ENCODE data around the gene PRKD1.
"Not testable (repeated sequence)": the region's sequence is repeated elsewhere in the genome, so short reads cannot be mapped to it uniquely, and the experiment has no call there.

Gene PRKD1

DNA sequence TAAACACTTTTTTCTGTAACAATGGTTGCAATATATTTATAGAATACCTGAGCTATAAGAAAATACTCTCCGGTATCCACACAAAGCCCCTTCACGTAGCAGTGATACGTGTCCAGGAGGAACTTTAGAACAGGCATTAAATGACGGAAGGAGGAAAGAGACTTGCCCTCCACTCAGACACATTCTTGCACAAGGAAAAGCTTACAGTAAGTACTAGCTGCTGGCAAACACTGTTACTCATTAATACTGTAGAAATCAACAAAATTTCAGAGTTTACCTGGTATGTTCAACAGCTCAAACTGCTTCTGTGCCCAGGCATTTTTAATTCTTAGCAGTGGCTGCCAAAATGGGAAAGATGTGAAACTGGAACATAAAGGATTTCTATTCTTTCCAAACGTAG lies 41.7 kb downstream of the PRKD1 start:
- H3K27ac Mint-ChIP-seq: no peak overlapping the region
- intact Hi-C loops (cut with micrococcal nuclease): no loop called here
- H3K4me3 Mint-ChIP-seq: no peak overlapping the region
- peaks cover 20% of the 10 kb centered on the region for H3K9me3 Mint-ChIP-seq
- no peaks in the 10 kb centered on the region for H3K27me3 Mint-ChIP-seq
- H3K36me3 Mint-ChIP-seq (ENCODE audit: low read depth): no peaks in the 10 kb centered on the region
- no peaks in the 10 kb centered on the region for H3K4me1 Mint-ChIP-seq (ENCODE audit: low read depth)

GRCh38 chr14:29868000-29868399 lies 59.6 kb downstream of the PRKD1 start:
- H3K36me3 Mint-ChIP-seq (ENCODE audit: low read depth): no peaks in the 10 kb centered on the region
- no peak overlapping the region for H3K27ac Mint-ChIP-seq
- H3K4me1 Mint-ChIP-seq (ENCODE audit: low read depth): no peaks in the 10 kb centered on the region
- H3K9me3 Mint-ChIP-seq: no peaks in the 10 kb centered on the region
- intact Hi-C loops (cut with micrococcal nuclease): no loop called here
- H3K27me3 Mint-ChIP-seq: no peaks in the 10 kb centered on the region
- H3K4me3 Mint-ChIP-seq: no peak overlapping the region

DNA sequence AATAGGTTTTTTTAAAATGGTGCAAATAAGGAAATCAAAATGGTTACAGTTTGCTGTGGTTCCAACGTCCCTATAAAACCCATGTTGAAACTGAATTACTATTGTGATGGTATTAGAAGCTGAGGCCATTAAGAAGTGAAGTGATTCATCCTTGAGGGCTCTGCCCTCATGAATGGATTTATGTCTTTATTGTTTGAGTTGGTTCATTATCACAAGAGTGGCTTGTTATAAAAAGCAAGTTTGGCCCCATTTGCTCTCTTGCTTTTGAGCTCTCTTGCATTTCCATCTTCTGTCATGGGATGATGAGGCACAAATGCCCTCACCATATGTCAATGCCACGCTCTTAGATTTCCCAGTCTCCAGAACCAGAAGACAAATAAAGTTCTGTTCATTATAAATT lies 62.3 kb downstream of the PRKD1 start:
- Mint-ChIP-seq H3K36me3 (ENCODE audit: low read depth) (no peaks in the 10 kb centered on the region), H3K27ac (no peak overlapping the region), H3K4me1 (ENCODE audit: low read depth) (no peaks in the 10 kb centered on the region), H3K4me3 (no peak overlapping the region), H3K27me3 (no peaks in the 10 kb centered on the region), H3K9me3 (no peaks in the 10 kb centered on the region)
- intact Hi-C loops (cut with micrococcal nuclease): no loop called here

DNA sequence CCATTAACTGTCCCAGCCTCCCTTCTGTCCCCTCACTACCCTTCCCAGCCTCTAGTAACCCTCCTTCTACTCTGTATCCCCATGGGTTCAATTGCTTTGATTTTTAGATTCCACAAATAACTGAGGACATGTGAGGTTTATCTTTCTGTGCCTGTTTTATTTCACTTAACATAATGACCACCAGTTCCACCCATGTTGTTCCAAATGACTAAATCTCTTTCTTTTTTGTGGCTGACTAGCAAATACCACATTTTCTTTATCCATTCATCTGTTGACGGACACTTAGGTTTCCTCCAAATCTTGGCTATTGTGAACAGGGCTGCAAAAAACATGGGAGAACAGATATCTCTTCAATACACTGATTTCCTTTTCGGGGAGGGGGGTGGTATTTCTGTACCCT lies 65.7 kb downstream of the PRKD1 start:
- H3K27me3 Mint-ChIP-seq: no peaks in the 10 kb centered on the region
- intact Hi-C loops (cut with micrococcal nuclease): no loop called here
- no peak overlapping the region for H3K27ac Mint-ChIP-seq

DNA sequence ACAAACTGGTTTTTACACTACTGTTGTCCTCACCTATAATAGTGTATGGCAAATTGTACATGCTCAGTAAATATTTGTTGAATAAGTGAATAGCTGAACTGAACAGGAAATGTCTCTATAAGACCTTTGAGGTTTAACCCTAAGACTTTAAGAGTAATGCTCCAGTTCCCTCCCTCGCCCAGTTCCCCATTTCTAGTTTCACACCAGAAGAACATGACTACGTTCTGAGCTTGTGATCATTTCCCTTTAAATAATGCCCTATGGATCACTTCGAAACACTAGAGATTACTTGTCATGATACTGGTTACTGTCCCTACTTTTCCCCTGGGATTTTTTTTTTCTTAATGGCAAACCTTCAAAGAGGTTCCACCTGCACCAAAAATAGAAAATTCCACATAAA lies 69.3 kb downstream of the PRKD1 start:
- intact Hi-C loops (cut with micrococcal nuclease): no loop called here
- Mint-ChIP-seq H3K27ac (no peak overlapping the region), H3K27me3 (no peaks in the 10 kb centered on the region), H3K36me3 (ENCODE audit: low read depth) (no peaks in the 10 kb centered on the region), H3K4me3 (no peak overlapping the region), H3K4me1 (ENCODE audit: low read depth) (peaks cover 7% of the 10 kb centered on the region), H3K9me3 (peaks cover 24% of the 10 kb centered on the region)

More for the DNA sequence above, 65.7 kb downstream of the PRKD1 start:
- no peak overlapping the region for H3K4me3 Mint-ChIP-seq
- no peaks in the 10 kb centered on the region for H3K9me3 Mint-ChIP-seq
- peaks cover 7% of the 10 kb centered on the region for H3K4me1 Mint-ChIP-seq (ENCODE audit: low read depth)
- no peaks in the 10 kb centered on the region for H3K36me3 Mint-ChIP-seq (ENCODE audit: low read depth)

DNA sequence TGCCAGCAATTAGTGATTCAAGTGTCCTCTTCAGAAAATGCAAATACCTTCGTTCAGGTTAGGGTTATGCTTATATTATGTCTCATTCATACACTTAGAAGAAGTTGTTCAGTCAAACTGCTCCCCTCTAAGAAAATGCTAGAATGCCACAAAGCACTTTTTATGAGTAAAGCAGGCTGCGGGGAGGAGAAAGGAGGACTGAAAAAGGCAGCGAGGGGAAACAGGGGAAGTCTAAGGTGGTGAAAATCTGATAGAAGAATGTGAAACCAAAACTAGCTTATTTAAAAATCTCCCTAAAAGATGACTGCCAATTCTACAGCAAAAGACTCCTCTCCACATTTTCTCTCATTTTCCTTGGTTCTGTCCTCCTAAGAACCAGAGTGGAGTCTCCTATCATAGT lies 70.1 kb downstream of the PRKD1 start:
- H3K36me3 Mint-ChIP-seq (ENCODE audit: low read depth): no peaks in the 10 kb centered on the region
- H3K27ac Mint-ChIP-seq: no peak overlapping the region
- intact Hi-C loops (cut with micrococcal nuclease): no loop called here
- no peaks in the 10 kb centered on the region for H3K27me3 Mint-ChIP-seq
- no peak overlapping the region for H3K4me3 Mint-ChIP-seq
- H3K9me3 Mint-ChIP-seq: peaks cover 26% of the 10 kb centered on the region
- peaks cover 7% of the 10 kb centered on the region for H3K4me1 Mint-ChIP-seq (ENCODE audit: low read depth)

DNA sequence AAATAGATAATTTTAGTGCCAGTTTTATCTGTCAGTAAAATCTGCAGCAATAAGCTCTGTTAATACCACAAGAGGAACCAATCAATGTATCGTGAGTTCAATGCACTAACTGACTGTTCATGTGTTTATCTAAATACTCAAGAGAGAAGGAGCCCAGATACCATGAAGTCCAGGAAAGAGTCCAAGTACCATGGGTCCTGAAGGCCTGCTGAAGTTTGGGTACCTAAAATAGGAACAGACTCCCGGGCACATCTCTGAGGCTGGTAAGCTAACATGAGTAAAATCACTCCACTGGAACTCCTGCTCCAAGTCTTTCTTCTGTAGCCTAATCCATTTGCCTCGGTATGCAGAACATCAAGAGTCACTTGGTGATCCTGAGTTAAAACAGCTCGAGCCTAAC lies 71.1 kb downstream of the PRKD1 start:
- Mint-ChIP-seq H3K27me3 (no peaks in the 10 kb centered on the region), H3K9me3 (peaks cover 36% of the 10 kb centered on the region), H3K4me3 (no peak overlapping the region), H3K4me1 (ENCODE audit: low read depth) (peaks cover 7% of the 10 kb centered on the region), H3K27ac (no peak overlapping the region), H3K36me3 (ENCODE audit: low read depth) (no peaks in the 10 kb centered on the region)
- intact Hi-C loops (cut with micrococcal nuclease): no loop called here

- H3K27me3 Mint-ChIP-seq; H3K4me1 Mint-ChIP-seq (ENCODE audit: low read depth); H3K36me3 Mint-ChIP-seq (ENCODE audit: low read depth); H3K4me3 Mint-ChIP-seq; intact Hi-C loops (cut with micrococcal nuclease); H3K27ac Mint-ChIP-seq: not testable (repeated sequence)
- peaks cover 61% of the 10 kb centered on the region for H3K9me3 Mint-ChIP-seq
Measured at GRCh38 chr14:29853691-29854090, 74.0 kb downstream of the PRKD1 start.

DNA sequence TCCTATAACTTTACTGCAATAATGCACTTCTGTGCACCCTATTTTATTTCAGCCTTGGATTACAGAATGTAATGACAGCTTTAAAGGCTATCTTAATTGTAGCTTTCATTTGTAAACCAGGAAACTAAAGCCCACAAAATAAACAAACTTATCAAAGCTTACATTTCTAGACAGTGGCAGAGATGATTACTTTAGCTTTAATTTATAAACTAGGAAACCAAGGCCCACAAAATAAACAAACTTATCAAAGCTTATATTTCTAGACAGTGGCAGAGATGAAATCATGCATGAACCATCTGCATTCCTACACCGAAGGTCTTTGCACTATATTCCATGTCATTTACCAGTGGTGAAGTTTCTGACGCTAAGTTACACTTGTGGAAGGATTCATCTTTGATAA lies 74.4 kb downstream of the PRKD1 start:
- Mint-ChIP-seq H3K27ac (no peak overlapping the region), H3K4me3 (no peak overlapping the region), H3K27me3 (no peaks in the 10 kb centered on the region), H3K4me1 (ENCODE audit: low read depth) (peaks cover 3% of the 10 kb centered on the region), H3K9me3 (peaks cover 66% of the 10 kb centered on the region), H3K36me3 (ENCODE audit: low read depth) (no peaks in the 10 kb centered on the region)
- intact Hi-C loops (cut with micrococcal nuclease): no loop called here

GRCh38 chr14:29851397-29851796 lies 76.2 kb downstream of the PRKD1 start:
- Mint-ChIP-seq H3K36me3 (ENCODE audit: low read depth) (no peaks in the 10 kb centered on the region), H3K9me3 (peaks cover 74% of the 10 kb centered on the region), H3K27me3 (no peaks in the 10 kb centered on the region), H3K4me3 (no peak overlapping the region), H3K4me1 (ENCODE audit: low read depth) (no peaks in the 10 kb centered on the region), H3K27ac (no peak overlapping the region)
- intact Hi-C loops (cut with micrococcal nuclease): no loop called here

GRCh38 chr14:29847056-29847380 lies 80.6 kb downstream of the PRKD1 start:
- no peak overlapping the region for H3K4me3 Mint-ChIP-seq
- intact Hi-C loops (cut with micrococcal nuclease): no loop called here
- no peak overlapping the region for H3K27ac Mint-ChIP-seq
- no peaks in the 10 kb centered on the region for H3K4me1 Mint-ChIP-seq (ENCODE audit: low read depth)
- peaks cover 57% of the 10 kb centered on the region for H3K9me3 Mint-ChIP-seq
- H3K27me3 Mint-ChIP-seq: no peaks in the 10 kb centered on the region
- H3K36me3 Mint-ChIP-seq (ENCODE audit: low read depth): no peaks in the 10 kb centered on the region

DNA sequence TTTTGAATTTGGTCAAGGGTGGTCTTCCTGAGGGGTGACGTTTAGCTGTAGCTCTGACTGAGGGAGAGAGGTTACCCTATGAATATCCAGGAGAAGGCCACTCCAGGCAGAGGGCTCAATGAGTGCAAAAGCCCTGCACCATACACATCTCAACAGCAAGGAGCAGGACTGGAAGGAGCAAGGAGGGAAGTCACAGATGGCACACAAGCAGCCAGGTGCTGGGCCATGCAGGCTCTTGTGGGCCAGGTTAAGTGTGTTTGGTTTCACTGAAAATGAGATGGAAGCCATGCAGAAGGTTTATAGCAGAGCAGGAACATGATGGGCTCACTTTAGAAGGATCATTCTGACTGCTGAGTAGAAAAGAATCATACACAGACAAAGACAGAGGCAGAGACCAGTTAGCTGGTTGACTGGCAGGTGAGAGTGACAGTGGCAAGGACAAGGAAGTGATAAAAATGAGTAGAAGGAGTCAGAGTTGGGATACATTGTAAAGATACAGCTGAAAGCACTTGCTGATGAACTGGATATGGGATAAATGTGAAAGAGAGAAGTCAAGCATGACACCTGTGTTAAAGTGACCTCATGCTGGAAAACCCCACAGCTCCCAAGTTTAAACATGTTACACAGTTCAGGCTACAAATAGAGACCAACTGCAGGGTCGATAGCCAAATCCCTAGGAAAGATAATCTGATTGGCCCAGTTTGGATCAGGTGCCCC lies 81.2 kb downstream of the PRKD1 start:
- Mint-ChIP-seq H3K4me3 (no peak overlapping the region), H3K27me3 (no peaks in the 10 kb centered on the region), H3K27ac (no peak overlapping the region), H3K4me1 (ENCODE audit: low read depth) (no peaks in the 10 kb centered on the region), H3K9me3 (peaks cover 55% of the 10 kb centered on the region), H3K36me3 (ENCODE audit: low read depth) (no peaks in the 10 kb centered on the region)
- intact Hi-C loops (cut with micrococcal nuclease): no loop called here

DNA sequence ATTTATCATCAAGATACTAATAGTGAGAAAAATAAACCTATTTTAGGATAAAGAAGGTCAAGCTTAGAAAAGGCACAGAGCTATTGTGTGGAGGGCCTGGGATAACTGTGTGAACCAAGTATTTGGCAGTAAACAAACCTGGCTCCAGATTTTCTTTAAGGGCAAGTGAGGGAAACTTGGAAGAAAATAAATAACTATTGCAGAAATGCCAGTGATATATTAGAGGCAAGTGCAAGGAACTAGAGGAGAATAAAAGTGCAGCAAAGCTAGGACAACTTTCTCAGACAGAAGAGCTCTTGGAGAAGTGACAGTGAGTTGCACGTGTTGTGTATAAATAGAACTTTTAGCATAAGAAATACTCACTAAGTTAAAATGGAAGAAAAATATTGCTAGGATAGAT lies 83.7 kb downstream of the PRKD1 start:
- no peak overlapping the region for H3K4me3 Mint-ChIP-seq
- H3K27ac Mint-ChIP-seq: no peak overlapping the region
- no peaks in the 10 kb centered on the region for H3K4me1 Mint-ChIP-seq (ENCODE audit: low read depth)
- intact Hi-C loops (cut with micrococcal nuclease): no loop called here
- H3K36me3 Mint-ChIP-seq (ENCODE audit: low read depth): no peaks in the 10 kb centered on the region
- no peaks in the 10 kb centered on the region for H3K27me3 Mint-ChIP-seq
- peaks cover 57% of the 10 kb centered on the region for H3K9me3 Mint-ChIP-seq

DNA sequence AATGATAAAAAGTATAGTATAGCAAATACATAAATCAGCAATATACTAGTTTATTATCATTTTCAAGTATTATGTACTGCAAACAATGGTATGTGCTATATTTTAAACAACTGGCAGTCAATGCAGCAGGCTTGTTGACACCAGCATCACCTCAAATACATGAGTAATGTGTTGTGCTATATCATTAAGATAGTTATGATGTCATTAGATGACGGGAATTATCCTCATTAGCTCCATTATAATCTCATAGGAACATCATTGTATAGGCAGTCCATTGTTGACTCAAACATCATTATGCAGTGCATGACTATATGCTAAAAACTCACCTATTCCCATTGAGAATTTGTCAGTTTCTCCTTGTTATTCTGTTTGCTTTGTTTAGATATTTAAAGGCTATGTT lies 85.4 kb downstream of the PRKD1 start:
- no peak overlapping the region for H3K27ac Mint-ChIP-seq
- peaks cover 53% of the 10 kb centered on the region for H3K9me3 Mint-ChIP-seq
- H3K4me1 Mint-ChIP-seq (ENCODE audit: low read depth): no peaks in the 10 kb centered on the region
- H3K27me3 Mint-ChIP-seq: no peaks in the 10 kb centered on the region
- intact Hi-C loops (cut with micrococcal nuclease): no loop called here
- H3K4me3 Mint-ChIP-seq: no peak overlapping the region
- H3K36me3 Mint-ChIP-seq (ENCODE audit: low read depth): no peaks in the 10 kb centered on the region

DNA sequence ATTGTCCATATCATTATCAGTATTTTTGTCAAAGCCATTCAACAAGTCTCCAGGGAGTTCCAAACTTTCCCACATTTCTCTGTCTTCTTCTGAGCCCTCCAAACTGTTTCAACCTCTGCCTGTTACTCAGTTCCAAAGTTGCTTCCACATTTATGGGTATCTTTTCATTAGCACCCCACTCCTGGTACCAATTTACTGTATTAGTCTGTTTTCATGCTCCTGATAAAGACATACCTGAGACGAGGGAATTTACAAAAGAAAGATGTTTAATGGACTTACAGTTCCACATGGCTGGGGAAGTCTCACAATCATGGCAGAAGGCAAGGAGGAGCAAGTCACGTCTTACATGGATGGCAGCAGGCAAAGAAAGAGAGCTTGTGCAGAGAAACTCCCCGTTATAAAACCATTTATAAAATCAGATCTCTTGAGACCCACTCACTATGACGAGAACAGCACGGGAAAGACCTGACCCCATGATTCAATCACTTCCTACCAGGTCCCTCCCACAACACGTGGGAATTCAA lies 87.2 kb downstream of the PRKD1 start:
- H3K4me3 Mint-ChIP-seq; H3K36me3 Mint-ChIP-seq (ENCODE audit: low read depth); intact Hi-C loops (cut with micrococcal nuclease); H3K4me1 Mint-ChIP-seq (ENCODE audit: low read depth); H3K27ac Mint-ChIP-seq; H3K27me3 Mint-ChIP-seq: not testable (repeated sequence)
- H3K9me3 Mint-ChIP-seq: peaks cover 59% of the 10 kb centered on the region

All from dendritic cell treated with granulocyte-macrophage colony-stimulating factor and Interleukin-4, amounts not matched to agents 40 ng/mL and 50 ng/mL, for 4 days (primary cell).